Activated CD4-positive, alpha-beta T cell treated with anti-CD3 and anti-CD28 coated beads for 36 hours (primary cell): ENCODE measurements around the gene RNF207. TPM values are rescaled to one million over a fixed set of nuclear protein-coding genes. Genes with fewer than 3 reads are reported as not detected.

Experiments used
- ATAC-seq: fragments of 200-7000 bp; cut with Tn5 transposase; one replicate; pipeline ENCODE4 v1.10.0; 2021; ENCODE audit warnings: mild to moderate bottlenecking, moderate library complexity
- CTCF ChIA-PET: fragments of 350-600 bp; sonication (Branson Sonifier 250); formaldehyde crosslinking; loops from one replicate; lab custom pipeline; 2021; ENCODE audit warnings: antibody characterized with exemption; lab: Charles Lee
- POLR2A ChIA-PET: fragments of 350-600 bp; sonication (Branson Sonifier 250); formaldehyde crosslinking; loops from one replicate; lab custom pipeline; 2021; ENCODE audit warnings: antibody characterized with exemption, inconsistent platforms; lab: Charles Lee
- DNase-seq: peaks from one replicate; pipeline ENCODE4 v3.0.0-alpha.2; 2020
- H3K27ac Mint-ChIP-seq: one replicate; pipeline ENCODE4 v1.8.0; 2021; ENCODE audit warnings: mixed read lengths
- H3K27me3 Mint-ChIP-seq: one replicate; pipeline ENCODE4 v1.8.0; 2021; ENCODE audit warnings: mixed read lengths
- H3K36me3 Mint-ChIP-seq: one replicate; pipeline ENCODE4 v1.8.0; 2021; ENCODE audit warnings: low read depth, mixed read lengths
- H3K4me1 Mint-ChIP-seq: one replicate; pipeline ENCODE4 v1.8.0; 2021; ENCODE audit warnings: mixed read lengths
- H3K4me3 Mint-ChIP-seq: one replicate; pipeline ENCODE4 v1.8.0; 2021; ENCODE audit warnings: mild to moderate bottlenecking, moderate library complexity, mixed read lengths
- H3K9me3 Mint-ChIP-seq: one replicate; pipeline ENCODE4 v1.8.0; 2021; ENCODE audit warnings: low read depth, mixed read lengths
- intact Hi-C, 2 experiments: fragments of 100-400 bp; cut with DNase I in 1 of 2; cut with micrococcal nuclease in 1 of 2; formaldehyde crosslinking; loops; one replicate each; pipeline versions ENCODE4 v1.14.2 to v1.15.1; 2022 to 2024; cut with DNase I, micrococcal nuclease
- total RNA-seq, 2 experiments: library from RNA; stranded (reverse); gene quantifications; one replicate each; pipeline ENCODE4 v1.2.3, GENCODE V29; 2021

The RNF207 gene
- total RNA-seq, 2 experiments from 2014 or later: 13.5 to 15.2 TPM

DNA sequence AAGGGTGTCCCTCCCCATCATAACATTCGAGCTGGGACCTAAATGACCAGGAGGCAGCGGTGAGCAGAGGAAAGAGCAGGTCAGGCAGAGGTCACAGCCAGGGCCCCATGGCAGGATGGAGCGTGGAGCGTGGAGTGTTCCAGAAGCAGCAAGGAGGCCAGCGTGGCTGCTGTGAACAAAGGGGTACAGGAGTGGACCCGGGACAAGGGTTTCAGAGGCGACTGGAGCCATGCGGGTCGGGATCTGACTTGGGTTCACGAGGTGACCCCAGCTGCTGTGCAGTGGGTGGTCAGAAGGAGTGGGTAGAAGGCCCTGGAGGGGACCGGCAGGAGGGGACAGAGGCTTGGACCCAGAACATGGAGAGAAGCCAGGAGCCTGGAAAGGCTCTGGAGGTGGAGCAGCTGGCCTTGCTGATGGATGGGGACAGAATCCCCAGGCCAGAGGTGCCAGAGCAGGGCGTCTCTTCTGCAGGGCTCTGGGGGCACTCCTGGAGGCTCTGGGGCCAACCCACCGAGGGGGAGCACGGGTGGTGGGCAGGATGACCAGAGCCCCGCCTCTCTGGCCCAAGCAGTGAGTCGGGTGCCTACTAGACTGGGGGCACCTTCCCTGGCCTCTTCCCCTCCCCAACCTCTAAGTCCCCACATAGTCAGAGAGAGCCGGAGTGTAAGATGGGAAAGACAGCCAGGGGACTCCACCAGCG is 28.1 kb upstream of the RNF207 start:
- ATAC-seq: no peak

DNA sequence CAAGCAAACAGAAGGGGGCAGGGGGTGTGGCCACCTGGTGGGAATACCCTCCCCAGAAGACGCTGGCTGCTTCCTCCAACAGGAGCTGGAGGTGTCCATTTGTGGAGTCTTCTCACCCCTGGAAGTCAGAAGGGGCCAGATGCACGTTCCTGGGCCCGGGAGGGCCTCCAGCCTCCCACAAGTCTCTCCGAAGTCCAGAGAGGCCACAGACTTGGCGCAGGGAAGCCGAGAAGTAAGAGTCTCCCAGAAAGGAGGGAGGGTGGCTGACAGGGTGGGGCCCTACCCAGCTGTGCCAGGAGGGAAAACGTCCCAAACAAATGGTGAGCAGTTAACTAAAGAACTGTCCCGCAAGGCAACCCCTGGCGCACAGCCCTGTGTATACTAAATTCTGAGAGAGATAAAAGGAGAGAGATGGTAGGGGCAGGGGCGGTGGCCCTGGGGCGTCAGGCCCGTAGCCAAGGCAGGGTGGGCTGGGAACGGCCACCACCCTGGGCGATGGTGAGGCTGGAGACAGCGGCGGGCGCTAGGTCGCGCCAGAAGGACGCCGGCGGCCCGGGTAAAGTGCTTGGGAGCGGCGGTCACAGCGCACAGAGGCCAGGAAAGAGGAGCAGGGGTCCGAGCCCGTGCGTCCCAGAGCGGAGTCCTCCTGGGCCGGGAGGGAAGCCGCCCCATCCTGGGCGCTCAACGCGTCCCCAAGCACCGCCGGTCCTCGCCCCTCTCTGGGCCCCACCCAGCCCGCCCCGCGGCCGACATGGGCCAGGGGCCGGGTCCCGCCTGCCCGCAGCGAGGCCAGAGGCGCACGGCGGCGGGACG is 27.0 kb upstream of the RNF207 start:
- Mint-ChIP-seq H3K4me1 (peaks cover 14% of the 10 kb centered on the region), H3K9me3 (no peaks in the 10 kb centered on the region), H3K27ac (no peak overlapping the region), H3K27me3 (peaks cover 36% of the 10 kb centered on the region), H3K36me3 (no peaks in the 10 kb centered on the region), H3K4me3 (no peak overlapping the region)
- no peak for ATAC-seq
- no peak for DNase-seq
- ChIA-PET CTCF (interaction anchor here (0.6 kb wide), 1 partner anchor 438 kb away, joined by 4 read pairs; no protein-coding TSS in a partner anchor), POLR2A (no interaction called here)
- intact Hi-C loops: no loop called here

More for the DNA sequence above, 28.1 kb upstream of the RNF207 start:
- POLR2A ChIA-PET: no interaction called here
- Mint-ChIP-seq H3K9me3 (no peaks in the 10 kb centered on the region), H3K4me3 (no peak overlapping the region), H3K27ac (no peak overlapping the region), H3K36me3 (no peaks in the 10 kb centered on the region), H3K27me3 (peaks cover 36% of the 10 kb centered on the region), H3K4me1 (peaks cover 14% of the 10 kb centered on the region)
- CTCF ChIA-PET: interaction anchor here (0.7 kb wide), 1 partner anchor 69 kb away, joined by 4 read pairs; no protein-coding TSS in a partner anchor
- intact Hi-C loops: no loop called here
- DNase-seq: no peak

DNA sequence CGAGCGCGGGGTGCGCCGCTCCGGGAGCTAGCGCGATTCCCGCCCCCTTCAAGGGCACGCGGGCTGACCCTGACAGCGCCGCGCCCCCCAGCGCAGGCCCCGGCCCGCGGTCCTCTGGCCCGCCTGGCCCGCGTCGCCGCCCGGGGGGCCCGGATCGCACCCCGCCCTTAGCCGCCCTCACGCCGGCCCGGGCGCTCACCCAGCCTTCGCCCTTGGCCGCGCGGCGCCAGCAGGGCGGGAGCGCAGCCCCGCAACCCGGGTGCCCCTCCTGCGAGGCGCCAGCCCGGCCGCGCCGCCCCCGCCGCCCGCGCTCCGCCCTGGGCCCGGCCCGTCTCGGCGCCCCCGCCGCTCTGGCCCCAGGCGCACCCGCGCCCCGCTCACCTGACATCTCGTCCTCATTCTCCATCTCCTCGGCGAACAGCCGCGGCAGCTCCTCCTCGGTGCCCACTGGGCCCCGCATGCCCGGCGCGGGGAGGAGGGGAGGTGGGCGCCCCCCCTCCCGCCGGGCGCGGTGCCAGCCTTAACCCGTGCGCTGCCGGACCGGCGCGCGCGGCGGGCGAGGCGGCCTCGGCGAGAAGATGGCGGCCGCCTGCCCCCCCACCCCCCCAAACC is 26.2 kb upstream of the RNF207 start:
- H3K36me3 Mint-ChIP-seq: peaks cover 5% of the 10 kb centered on the region
- CTCF ChIA-PET: no interaction called here
- intact Hi-C loops: no loop called here
- ATAC-seq: no peak
- POLR2A ChIA-PET: no interaction called here
- H3K4me3 Mint-ChIP-seq: no peak overlapping the region
- no peak overlapping the region for H3K27ac Mint-ChIP-seq
- H3K4me1 Mint-ChIP-seq: peaks cover 20% of the 10 kb centered on the region
- DNase-seq: no peak
- H3K27me3 Mint-ChIP-seq: peaks cover 36% of the 10 kb centered on the region
- H3K9me3 Mint-ChIP-seq: no peaks in the 10 kb centered on the region

- Mint-ChIP-seq H3K4me1 (peaks cover 26% of the 10 kb centered on the region), H3K36me3 (peaks cover 8% of the 10 kb centered on the region), H3K9me3 (no peaks in the 10 kb centered on the region), H3K27ac (no peak within 1 kb of the TSS), H3K4me3 (no peak within 1 kb of the TSS), H3K27me3 (peaks cover 36% of the 10 kb centered on the region)
- intact Hi-C loops: no loop called here
- ChIA-PET CTCF (interaction anchor here (0.7 kb wide), 1 partner anchor 323 kb away, joined by 3 read pairs; no protein-coding TSS in a partner anchor), POLR2A (no interaction called here)
- DNase-seq (peak; percentile 26), ATAC-seq (no peak)
These were observed 25.6 kb upstream of the RNF207 start, which contains the start of gene CHD5 for GRCh38 chr1:6180268-6180706. TSS of gene CHD5 (minus strand) at chr1:6180321. CDS start at chr1:6180023, 298 bp downstream.

GRCh38 chr1:6180707-6181311 is 25.1 kb upstream of the RNF207 start:
- POLR2A ChIA-PET: no interaction called here
- H3K27me3 Mint-ChIP-seq: peaks cover 36% of the 10 kb centered on the region
- H3K9me3 Mint-ChIP-seq: no peaks in the 10 kb centered on the region
- no peak overlapping the region for H3K27ac Mint-ChIP-seq
- intact Hi-C loops: no loop called here
- no peak overlapping the region for H3K4me3 Mint-ChIP-seq
- H3K4me1 Mint-ChIP-seq: peaks cover 32% of the 10 kb centered on the region
- H3K36me3 Mint-ChIP-seq: peaks cover 10% of the 10 kb centered on the region
- peak; percentile 29 for DNase-seq
- ATAC-seq: no peak
- CTCF ChIA-PET: interaction anchor here (0.7 to 0.9 kb wide), 3 partner anchors 83 to 323 kb away, joined by 3 read pairs; no protein-coding TSS in a partner anchor

DNA sequence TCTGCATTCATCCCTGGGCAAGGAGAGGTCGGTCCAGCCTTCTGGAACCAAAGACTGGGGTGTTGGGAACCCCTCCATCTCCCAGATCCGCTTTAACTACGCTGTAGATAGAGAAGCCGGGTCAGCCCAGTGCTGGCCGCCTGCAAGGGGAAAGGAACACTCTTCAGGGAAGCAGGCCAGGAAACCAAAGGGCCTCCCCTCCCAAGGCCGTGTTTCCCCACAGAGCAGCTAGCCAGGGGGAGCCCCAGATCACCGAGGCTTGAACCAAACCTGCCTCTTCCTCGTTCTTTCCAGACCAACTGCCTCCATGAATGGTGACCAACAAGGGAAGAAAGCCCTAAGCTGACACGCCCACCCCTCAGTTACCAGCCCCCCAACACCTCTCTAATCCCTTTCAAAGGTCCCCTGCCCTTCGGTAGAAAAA is 24.6 kb upstream of the RNF207 start:
- H3K9me3 Mint-ChIP-seq: no peaks in the 10 kb centered on the region
- no peak overlapping the region for H3K4me3 Mint-ChIP-seq
- intact Hi-C loops: no loop called here
- H3K27ac Mint-ChIP-seq: no peak overlapping the region
- DNase-seq (no peak), ATAC-seq (no peak)
- peaks cover 36% of the 10 kb centered on the region for H3K4me1 Mint-ChIP-seq
- H3K36me3 Mint-ChIP-seq: peaks cover 14% of the 10 kb centered on the region
- peaks cover 36% of the 10 kb centered on the region for H3K27me3 Mint-ChIP-seq
- CTCF ChIA-PET: interaction anchor here (0.7 to 0.9 kb wide), 2 partner anchors 82 to 128 kb away, joined by 3 read pairs; no protein-coding TSS in a partner anchor
- POLR2A ChIA-PET: no interaction called here

GRCh38 chr1:6183520-6183989 is 22.4 kb upstream of the RNF207 start:
- Mint-ChIP-seq H3K27me3 (peaks cover 18% of the 10 kb centered on the region), H3K4me3 (no peak overlapping the region), H3K4me1 (peaks cover 44% of the 10 kb centered on the region), H3K36me3 (peaks cover 26% of the 10 kb centered on the region), H3K27ac (no peak overlapping the region), H3K9me3 (no peaks in the 10 kb centered on the region)
- ATAC-seq: no peak
- intact Hi-C loops: no loop called here
- no peak for DNase-seq
- ChIA-PET POLR2A (no interaction called here), CTCF (interaction anchor here (0.8 to 1.3 kb wide), 3 partner anchors 11 to 75 kb away, joined by 3 read pairs; no protein-coding TSS in a partner anchor)

DNA sequence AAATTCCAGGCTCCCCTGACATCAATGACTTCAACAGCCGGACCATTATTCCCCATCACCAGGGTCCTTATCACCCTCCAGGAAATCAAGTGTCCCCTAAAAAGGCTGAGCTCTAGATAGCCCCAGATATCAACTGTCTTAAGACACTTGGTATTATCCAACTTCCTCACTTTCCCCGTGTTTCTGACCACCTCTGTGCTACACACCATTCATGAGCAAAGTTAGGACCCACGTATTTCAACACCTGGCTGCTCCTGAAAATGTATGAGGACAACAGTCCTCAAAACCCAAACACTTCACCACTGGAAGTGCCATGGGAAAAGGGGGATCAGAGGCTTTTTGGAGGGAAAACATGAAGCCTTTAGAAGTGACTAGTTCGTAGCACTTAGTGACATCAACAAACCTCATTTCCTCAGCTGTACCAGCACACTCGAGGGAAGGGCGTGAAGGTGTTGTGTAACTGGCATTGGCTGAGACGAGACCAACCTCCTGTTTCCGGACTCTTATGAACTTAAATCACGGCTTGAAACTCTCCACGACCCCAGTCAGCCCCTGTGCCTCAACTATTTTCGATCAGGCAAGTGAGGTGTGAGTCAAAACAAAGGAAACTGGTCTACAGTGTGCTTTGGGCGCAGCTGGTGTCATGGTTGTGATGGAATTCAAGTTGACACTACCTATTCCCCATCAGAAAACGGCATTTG is 21.7 kb upstream of the RNF207 start:
- CTCF ChIA-PET: no interaction called here
- H3K36me3 Mint-ChIP-seq: peaks cover 33% of the 10 kb centered on the region
- H3K4me3 Mint-ChIP-seq: no peak overlapping the region
- H3K27me3 Mint-ChIP-seq: peaks cover 13% of the 10 kb centered on the region
- no peak for ATAC-seq
- intact Hi-C loops: no loop called here
- H3K4me1 Mint-ChIP-seq: peaks cover 41% of the 10 kb centered on the region
- no peak for DNase-seq
- H3K9me3 Mint-ChIP-seq: no peaks in the 10 kb centered on the region
- POLR2A ChIA-PET: no interaction called here
- peak overlapping the region; percentile 42 for H3K27ac Mint-ChIP-seq

DNA sequence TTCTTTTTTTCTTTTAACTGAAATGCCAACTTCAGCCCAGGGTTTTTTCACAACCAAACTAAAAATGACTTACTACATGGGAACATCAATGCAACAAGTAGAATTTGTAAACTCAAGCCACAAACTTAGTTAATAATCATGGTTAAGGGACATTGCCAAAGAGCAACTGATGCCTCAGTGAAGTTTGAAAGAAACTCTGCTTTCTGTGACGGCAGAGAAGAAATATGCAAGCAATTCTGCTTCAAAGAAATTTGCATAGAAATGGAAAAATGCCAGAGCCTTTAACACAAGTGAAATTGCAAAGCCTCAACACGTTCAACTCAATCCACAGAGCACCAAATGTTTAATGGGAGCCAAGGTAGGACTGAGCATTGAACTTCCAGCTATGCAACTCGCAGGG is 20.8 kb upstream of the RNF207 start:
- POLR2A ChIA-PET: interaction anchor here (1.1 kb wide), 2 partner anchors 9 to 14 kb away, joined by 3 read pairs; no protein-coding TSS in a partner anchor
- ATAC-seq: no peak
- H3K27ac Mint-ChIP-seq: no peak overlapping the region

More for the DNA sequence above, 20.8 kb upstream of the RNF207 start:
- Mint-ChIP-seq H3K9me3 (no peaks in the 10 kb centered on the region), H3K27me3 (peaks cover 13% of the 10 kb centered on the region), H3K4me3 (no peak overlapping the region), H3K36me3 (peaks cover 38% of the 10 kb centered on the region), H3K4me1 (peaks cover 44% of the 10 kb centered on the region)
- intact Hi-C loops: loop anchor here in 1 of 2 experiments (1.0 kb wide), 1 partner anchor 76 kb away; no protein-coding TSS in a partner anchor
- CTCF ChIA-PET: interaction anchor here (0.8 to 1.6 kb wide), 10 partner anchors 9 to 220 kb away, joined by 3 to 9 read pairs (median 4); partner anchors contain the start of gene ICMT
- DNase-seq: no peak
